GM18909 (cell line): ENCODE results near the gene RORC.

Experiments
- ATAC-seq: cut with Tn5 transposase; IDR thresholded peaks from one replicate; pipeline ENCODE4 v1.9.1; 2021; ENCODE audit warnings: mild to moderate bottlenecking; ENCODE audit not compliant: unreplicated experiment, poor library complexity

RORC gene

DNA sequence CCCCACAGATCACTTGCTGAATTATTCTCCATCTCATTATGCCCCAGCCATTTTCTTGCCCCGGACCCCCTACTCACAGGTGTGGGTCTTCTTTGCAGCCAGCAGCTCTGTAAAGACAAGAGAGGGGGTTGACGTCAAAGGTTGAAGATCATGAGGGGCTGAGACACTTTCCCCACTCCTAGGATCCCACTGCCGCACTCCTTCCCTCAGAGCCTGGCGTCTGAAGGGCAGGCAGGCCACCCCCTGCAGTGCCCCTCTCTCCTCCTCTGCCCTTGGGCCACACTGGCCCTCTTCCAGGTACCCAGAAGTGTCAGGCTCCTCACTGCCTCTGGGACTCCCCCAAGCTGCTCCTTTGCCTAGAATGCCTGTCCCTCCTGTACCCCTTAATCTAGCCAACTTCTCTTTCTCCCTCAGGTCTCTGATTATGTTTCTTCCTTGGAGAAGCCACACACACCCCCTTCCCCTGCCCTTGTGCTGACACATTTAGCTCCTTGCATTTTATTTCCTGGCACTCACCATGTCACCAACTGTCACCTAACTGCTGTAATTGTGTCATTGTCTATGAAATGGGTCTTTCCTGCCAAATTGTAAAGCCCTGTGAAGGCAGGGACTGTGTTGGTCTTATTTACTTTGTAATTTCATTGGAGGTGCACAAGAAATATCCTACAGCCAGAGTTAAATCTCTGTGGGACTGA lies 2.1 kb downstream of the RORC start:
- ATAC-seq, result no peak

DNA sequence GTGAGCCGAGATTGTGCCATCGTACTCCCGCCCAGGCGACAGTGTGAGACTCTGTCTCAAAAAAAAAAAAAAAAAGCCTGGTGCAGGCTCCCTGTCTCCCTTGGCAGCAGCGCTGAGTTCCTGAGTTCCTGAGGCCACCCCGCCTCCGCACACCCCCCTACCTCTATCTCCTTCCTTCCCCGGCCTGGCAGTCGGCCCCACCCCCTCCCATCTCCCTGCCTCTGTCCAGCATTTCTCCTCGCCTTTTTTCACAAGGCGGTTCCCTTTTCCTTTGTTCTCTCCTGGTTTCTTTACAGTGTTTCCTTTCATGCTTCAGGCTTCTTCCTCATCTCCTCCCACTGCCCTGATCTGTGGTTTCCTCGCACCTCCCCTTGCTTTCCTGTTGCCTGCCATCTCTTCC lies 2.7 kb downstream of the RORC start:
- no peak for ATAC-seq

DNA sequence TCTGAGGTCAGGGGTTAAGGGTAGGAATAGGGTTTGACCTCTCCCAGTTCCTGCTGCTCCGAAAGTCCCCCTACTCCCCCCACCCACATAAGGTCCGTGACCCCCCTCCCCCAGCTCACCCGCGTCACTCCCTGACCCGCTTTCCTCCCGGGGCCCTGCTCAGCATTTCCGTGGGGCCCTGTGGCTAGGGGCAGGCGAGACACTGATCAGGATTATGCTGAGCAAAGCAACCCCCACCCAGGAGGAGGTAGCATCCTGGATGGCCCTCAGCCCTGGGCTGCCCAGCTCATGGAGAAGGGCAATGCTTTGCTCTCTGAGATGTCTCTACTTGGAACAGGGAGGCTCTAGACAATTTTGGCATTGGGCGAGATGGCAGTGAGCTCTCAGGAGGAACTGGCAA lies 3.7 kb downstream of the RORC start:
- no peak for ATAC-seq

DNA sequence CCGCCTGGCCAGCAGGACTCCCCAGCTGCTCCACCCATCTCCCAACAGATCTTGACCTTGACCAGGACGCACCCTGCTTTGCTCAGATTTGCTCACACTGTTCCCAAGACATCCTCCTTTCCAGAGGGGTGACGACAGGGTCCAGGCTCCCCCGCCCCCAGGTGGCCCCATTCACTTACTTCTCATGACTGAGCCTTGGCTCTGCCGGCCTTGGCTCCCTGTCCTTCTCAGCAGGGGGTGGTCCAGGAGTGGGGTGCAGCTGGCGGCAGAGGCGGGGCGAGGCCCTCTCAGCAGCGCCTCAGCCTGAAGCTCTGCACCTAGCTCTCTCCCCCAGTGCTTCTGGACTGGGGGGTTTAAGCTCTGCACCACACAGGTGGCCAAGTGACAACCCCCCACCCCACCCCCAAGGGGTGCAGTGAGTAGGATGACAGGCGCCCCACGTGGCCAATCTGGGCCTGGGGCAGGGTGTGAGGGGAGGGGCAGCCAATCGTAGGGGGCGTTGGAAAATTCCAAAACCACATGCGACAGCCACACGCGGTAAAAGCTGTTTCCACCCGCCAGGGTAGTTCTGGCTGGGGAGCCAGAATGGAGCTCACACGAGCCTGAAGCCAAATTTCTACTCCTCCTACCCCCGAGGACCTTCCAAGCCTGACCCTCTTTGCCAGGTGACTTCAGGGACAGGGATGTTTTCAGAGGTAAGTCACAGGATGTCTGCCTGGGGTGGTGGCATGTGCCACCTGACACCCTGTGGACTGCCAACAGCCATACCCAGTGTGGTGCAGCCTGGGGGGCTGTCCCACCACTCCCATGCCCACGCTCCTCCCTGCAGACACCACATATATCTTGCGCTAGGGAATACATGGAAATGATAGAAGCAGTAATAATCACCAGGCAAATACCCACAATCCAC lies 5.6 kb downstream of the RORC start:
- ATAC-seq, result no peak

DNA sequence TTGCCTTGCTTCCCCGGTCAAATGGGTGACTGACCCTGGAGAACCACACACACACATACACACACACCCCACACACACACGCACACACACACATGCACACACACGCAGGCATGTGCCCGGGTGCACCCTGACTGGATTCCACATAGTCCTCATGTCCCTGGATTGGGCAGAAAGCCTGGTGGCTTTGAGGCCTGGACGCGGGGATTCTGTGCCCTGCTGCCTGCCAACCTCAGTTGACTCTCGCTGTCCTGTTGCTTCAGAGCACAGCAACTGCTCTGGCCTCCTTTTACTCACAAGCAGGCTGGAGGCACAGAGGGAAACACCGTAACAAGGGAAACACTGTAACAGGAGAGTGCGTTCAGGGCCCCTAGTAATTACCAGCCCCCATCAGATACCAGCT lies 6.4 kb downstream of the RORC start:
- no peak for ATAC-seq

DNA sequence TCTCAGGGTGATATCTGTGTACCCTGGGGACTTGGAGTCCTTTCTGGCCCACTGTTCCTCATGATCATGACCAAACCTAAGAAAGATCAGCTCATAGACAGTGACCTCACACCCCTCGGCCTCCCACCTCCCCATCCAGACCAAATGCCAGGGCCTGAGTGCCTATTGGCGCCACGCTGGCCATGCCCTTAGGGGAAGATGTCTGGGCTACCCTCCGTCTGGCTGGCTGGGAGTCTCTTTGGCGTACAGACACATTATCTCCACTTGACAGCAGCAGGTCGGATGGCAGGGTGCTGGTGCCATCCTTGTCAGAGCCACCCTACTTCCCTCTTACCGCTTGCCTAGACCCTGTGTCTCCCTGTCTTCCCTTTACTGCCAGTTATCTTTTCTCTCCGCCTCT lies 8.4 kb downstream of the RORC start:
- no peak for ATAC-seq

DNA sequence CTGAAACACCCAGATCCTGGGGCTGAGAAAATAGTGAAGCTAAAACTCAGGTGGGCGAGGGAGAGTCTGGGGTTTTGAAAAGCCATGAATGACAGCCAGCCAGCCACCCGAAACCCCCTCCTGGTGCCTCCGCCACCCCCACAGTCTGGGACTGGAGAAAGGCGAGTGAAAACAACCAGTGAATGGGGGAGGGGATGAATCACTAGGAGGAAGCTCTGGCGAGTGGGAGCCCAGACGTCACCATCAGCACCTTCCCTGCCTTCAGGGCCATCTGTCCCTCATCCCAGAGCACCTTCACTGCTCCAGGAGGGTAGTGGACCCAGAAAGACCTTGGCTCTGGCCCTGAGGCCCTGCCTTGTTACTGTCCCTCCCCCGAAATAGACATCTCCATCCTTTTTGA lies 9.2 kb downstream of the RORC start:
- no peak for ATAC-seq

DNA sequence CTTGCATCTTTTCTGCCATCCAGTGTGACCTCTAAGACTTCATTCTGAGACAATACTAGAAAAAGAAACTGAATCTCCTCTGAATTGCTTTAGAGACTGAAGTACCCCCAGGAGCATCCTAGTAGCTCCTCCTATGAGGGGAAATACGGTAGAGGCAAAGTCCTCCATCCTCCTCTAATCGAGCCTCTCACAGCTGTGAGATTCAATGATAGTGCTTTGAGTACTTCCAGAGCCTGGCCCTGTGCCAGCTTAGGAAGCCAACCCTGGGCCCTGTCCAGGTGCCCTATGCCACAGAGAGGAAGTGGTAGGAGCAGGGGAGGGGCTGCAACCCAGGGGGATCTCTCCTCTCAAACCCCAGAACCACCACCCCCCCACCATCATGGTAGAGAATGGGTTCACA lies 10.7 kb downstream of the RORC start:
- no peak for ATAC-seq

DNA sequence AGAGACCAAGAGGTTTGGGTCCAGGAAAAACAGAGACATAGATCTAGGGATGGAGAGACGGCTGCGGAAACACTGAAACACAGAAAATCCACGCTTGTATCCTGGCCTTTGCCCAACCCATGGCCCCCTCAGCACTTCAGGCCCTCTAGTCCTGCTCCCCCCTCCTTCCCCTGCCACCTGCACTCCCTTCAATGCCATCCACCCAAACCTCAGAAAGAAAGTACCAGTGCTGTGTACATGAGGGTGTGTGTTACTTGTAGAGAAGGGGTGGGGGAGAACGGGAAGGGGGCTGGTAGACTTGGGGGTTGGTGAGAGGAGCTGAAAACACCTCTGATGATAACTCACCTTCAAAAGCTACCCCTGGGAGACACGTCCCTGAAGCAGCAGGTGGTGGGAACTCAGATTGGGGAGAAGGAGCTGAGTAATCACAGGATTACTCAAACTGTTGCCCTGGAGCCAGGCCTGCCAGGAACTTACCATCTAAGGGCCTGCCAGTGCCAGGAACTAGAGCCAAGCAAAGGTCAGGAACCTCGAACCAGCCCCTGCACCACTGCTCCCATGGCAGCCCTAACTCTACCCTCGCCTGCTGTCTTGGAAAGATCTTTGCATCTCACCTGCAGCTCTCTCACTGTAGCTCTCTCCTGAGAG lies 11.5 kb downstream of the RORC start:
- ATAC-seq, result no peak

DNA sequence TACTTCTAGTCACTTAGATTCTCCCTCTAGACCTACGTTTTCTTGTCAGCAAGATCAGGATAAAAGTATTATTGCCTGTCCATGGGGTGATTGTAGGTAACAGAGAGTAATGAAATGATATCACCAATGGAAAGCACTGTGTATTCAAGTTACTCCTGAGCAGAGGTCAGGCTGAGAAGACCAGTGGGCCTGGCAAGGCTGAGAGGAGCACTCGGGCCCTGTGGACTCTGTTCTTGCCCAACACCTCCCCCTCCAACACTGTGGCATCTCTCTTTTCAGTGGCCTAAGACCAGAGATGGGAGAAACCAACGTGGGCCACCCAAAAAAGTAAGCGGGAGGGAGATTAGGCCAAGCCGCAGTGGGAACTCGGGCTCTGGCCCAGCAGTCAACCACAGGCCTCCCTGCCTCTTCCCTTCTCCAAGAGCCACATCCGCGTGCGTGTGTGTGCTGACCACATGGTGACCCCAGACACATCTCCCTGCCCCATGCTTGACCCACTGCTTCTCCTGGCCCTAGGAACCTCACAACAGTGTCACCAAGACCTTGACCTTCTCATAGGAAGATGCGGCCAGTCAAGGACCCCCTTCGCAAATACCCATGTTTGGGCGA lies 12.3 kb downstream of the RORC start:
- ATAC-seq, result no peak

DNA sequence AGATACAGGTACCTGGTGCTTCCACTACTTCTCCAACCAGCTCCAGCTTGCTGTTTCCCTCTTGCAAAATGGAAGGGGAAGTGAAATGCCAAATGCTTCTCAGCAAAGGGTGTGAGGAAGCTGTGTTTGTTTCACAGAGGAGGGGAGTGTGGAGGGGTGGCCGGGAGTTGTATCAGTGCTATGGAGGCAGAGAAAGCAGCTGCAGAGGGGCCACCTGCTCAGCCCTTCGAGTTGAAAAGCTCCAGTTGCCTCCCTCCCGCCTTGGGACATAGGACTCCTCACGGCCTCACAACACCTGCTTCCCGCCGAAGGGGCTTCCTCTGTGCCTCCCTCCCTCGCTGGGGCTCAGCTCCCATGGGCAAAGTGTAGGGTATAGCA lies 14.3 kb downstream of the RORC start:
- ATAC-seq, result no peak

DNA sequence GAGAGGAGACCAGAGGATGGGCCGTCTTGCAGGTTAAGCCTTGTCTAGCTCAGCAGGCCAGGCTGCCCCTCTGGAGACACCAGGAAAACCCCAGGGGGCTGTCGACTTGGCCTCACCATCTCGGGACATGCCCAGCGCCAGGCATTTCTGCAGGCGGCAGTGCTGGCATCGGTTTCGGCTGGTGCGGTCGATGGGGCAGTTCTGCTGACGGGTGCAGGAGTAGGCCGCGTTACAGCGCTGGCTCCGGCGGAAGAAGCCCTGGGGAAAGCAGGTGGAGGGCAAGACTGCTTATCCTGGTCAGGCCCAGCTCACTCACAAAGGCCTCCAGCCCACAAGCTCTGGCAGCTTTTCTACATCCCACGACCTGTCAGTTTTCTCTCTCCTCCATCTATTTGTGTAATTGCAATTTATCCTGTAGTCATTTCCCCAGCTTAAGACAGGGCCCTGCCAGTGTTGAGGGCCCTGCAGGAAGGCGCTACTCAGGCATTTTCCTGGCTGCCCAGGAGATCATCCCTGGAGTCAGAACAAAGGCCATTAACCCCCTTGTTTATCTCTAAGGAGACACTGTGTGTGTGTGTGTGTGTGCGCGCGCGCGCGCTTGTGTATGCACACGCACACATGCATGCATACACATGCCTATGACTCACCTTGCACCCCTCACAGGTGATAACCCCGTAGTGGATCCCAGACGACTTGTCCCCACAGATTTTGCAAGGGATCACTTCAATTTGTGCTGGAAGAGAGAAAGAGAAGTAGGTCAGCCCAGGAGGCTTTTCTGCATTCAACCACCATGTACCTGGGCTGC lies 14.9 kb downstream of the RORC start:
- ATAC-seq, result no peak

DNA sequence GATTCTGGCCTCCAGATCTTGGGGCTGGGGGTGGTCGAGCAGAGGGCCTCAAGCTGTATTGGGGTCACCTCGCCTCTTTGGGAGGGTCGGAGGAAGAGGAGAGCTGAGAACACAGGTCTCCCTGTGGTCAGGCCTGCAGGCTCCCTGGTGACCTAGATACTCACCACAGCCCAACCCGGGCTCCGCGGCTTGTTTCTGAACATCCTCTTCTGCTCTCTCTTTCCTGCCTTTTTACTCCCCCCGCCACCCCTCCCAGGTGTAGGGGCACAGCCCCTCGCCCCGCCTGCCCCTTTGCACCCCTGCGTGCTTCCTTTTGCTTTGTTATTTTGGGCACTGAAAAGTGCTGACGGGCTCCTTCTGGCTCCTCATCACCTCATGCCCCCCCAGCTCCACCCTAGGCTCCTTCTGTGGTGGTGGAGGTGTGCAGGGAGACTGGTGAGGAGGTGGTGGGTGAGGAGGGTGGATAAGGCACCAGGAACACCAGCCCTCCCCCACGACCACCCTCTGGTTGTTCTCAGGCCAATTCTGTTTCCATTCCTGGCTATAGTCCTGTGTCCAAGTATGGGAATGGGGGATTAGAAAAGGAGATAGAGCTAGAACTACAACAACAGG lies 15.8 kb downstream of the RORC start:
- no peak for ATAC-seq

DNA sequence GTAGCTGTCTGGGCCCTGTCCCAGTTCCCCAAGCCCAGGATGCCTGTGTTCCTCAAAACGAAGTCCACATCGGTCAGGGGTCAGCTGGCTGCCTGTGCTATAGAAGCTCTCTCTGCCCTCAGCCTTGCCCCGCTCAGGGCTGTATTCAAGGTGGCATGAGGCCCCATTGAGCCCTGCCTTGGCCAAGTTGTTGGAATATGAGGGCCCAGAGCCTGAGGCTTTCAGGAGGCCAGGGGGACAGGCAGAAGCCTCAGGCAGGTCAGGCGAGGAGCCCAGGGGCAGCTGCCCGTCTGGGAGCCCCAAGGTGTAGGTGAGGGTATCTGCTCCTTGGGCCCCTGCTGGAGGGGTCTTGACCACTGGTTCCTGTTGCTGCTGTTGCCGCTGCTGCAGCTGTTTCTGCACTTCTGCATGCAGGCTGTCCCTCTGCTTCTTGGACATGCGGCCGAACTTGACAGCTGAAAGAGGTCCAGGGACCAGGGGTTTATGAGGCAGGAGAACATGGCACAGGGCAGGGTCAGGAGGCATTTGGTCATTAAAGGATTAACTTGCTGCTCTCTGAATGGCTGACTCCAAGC lies 16.5 kb downstream of the RORC start:
- ATAC-seq, result no peak

DNA sequence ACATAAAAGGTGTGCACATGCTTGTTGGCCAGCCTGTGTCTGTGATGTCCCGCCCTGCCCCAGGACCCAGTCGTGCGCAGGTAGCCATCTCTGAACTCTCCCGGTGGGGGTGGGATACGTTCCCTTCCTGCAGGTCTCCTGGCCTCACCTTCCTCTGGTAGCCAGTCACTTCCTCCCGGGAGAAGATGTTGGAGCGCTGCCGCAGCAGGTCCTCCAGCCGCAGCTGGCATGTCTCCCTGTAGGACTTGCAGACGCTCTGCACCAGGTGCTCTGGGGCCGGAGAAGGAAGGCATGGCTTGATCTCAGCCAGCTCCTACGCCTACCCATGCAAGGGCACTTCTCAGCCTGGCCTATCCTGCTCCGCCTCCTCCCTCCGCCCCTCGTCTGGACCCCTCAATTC lies 17.2 kb downstream of the RORC start:
- no peak for ATAC-seq

DNA sequence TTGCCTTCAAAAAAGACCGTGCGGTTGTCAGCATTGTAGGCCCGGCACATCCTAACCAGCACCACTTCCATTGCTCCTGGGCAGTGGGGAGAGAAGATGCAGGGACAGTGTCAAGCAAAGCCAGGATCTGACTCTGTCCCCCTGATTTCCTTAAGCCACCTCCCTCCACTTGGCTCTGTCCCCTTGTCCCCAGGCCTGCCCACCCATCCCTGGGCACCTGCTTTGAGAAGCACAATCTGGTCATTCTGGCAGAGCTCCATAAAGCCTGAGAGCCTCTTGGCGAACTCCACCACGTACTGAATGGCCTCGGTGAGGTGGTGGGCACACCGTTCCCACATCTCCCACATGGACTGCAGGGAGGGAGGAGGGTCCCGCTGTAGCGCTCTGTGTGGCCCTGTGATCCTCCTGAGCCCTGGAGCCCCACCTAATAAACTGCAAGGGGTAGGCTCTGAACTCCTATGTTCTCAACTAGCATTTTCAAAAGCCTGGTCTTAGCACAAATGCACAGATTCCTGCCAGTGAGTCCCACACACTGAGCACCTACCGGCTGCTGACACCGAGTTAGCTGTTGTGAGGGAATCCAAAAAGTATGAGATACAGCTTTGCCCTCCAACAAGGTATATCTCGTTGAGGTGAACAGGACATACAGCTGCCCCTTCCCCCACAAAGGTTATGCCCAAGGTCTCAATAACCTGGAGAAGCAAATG lies 18.2 kb downstream of the RORC start:
- no peak for ATAC-seq

DNA sequence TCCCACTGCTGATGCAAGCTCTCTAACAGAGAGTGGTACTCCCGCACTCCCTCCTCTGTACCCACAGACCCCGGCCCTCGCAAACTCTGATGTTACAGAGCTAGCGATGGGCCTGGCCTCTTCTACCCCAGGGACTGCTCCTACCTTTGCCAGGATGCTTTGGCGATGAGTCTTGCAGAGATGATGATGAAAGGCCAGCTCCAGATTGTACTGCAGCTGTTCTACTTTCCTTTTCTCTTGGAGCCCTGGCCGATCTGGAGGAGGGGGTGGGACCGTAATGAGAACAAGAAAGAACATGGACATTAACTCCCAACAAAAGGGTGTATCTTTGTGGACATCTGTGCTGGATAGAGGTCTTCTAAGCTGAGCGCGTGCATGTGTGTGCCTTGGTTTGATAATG lies 20.4 kb downstream of the RORC start:
- no peak for ATAC-seq

DNA sequence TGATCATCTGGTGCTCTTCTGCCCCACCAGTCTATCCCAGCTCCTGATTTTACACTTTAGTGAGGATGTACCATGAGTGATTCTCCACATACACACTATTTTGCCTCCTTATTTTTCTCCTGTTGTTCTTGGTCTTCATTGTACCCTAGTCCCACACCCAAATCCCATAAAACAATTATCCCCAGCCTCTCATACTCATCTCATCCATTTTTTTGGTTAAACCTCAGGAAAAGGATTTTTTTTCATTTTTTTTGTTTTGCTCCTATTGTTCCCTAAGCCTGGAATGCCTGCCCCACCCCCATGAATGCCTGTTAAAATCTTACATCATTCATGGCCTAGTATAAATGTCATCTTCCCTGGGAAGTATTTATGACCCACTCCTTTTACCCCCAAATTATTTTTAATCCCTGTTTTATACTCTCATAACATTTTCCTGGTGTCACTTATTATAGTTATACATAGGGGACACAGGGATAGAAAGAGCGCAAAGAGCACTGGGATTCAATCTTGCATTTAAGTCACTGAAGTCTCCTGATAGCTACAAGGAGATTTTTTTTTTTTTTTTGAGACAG lies 21.5 kb downstream of the RORC start:
- ATAC-seq, result no peak
